ENCODE measurements around the gene ELFN1.

DNA sequence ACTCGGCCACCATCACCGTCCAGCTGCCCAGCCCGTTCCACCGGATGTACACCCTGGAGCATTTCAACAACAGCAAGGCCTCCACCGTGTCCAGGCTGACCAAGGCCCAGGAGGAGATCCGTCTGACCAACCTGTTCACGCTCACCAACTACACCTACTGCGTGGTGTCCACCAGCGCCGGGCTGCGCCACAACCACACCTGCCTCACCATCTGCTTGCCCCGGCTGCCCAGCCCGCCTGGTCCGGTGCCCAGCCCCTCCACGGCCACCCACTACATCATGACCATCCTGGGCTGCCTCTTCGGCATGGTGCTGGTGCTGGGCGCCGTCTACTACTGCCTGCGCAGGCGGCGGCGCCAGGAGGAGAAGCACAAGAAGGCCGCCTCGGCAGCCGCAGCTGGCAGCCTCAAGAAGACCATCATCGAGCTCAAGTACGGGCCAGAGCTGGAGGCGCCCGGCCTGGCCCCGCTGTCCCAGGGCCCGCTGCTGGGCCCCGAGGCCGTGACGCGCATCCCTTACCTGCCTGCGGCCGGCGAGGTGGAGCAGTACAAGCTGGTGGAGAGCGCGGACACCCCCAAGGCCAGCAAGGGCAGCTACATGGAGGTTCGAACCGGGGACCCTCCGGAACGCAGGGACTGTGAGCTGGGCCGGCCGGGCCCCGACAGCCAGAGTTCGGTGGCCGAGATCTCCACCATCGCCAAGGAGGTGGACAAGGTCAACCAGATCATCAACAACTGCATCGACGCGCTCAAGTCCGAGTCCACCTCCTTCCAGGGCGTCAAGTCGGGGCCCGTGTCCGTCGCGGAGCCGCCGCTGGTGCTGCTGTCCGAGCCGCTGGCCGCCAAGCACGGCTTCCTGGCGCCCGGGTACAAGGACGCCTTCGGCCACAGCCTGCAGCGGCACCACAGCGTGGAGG lies 75.8 kb downstream of the ELFN1 start:
- TF ChIP-seq POLR2A (IDR thresholded peaks at IDR 0.05) (no peak), POLR2AphosphoS5 (IDR thresholded peaks at IDR 0.05) (no peak)
- TF ChIP-seq, protein P1, sequence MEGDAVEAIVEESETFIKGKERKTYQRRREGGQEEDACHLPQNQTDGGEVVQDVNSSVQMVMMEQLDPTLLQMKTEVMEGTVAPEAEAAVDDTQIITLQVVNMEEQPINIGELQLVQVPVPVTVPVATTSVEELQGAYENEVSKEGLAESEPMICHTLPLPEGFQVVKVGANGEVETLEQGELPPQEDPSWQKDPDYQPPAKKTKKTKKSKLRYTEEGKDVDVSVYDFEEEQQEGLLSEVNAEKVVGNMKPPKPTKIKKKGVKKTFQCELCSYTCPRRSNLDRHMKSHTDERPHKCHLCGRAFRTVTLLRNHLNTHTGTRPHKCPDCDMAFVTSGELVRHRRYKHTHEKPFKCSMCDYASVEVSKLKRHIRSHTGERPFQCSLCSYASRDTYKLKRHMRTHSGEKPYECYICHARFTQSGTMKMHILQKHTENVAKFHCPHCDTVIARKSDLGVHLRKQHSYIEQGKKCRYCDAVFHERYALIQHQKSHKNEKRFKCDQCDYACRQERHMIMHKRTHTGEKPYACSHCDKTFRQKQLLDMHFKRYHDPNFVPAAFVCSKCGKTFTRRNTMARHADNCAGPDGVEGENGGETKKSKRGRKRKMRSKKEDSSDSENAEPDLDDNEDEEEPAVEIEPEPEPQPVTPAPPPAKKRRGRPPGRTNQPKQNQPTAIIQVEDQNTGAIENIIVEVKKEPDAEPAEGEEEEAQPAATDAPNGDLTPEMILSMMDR (IDR thresholded peaks at IDR 0.05) = no peak
